GM21619 (cell line): Measurements from ENCODE around the gene FAM120B.

Experiments
- ATAC-seq: cut with Tn5 transposase; IDR thresholded peaks from one replicate; pipeline ENCODE4 v1.9.1; 2021; ENCODE audit not compliant: unreplicated experiment

The FAM120B gene

GRCh38 chr6:170286246-170286933, 20.2 kb upstream of the FAM120B start:
- ATAC-seq = no peak

DNA sequence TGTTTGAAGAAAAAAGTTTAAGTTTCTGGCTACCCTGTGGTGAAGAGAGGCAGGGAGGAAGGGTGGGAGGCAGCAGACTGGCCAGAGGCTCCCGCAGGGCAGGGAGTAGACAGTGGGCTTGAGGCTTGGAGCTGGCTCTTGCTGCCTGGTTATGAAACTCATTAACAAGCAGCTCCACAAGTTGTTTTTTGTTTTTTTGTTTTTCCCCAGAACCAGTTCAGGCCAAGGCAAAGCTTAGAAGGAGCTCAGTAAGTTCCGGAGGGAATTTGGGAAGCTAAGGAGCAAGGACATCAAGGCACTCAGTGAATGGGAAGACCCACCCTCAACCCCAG, 19.7 kb upstream of the FAM120B start:
- no peak for ATAC-seq

- no peak for ATAC-seq
Observed at GRCh38 chr6:170287371-170287876, 19.1 kb upstream of the FAM120B start.

DNA sequence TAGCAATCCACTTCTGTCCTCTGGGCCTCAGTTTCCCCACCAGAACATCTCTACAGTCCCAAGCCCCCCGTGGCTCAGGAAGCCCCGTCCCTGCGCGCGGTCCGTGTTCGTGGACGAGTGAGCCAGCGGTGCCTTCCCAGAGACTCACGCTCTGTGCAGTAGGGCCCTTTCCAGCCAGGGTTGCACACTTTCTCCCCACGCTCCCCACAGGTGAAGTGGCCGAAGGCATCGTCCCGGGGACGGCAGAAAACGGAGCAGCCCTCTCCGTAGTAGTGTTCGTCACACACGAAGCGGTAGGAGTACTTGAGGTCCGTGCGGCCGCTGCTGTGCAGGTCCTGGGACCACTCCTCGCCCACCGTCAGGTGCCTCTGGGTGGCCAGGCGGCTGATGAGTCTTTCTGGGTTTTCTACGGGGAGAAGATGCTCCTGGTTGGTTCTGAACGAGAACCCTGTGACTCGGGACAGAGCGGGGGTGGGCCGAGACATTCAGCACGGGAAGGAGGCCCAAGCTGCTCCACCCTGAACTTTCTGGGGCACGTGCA, 18.4 kb upstream of the FAM120B start:
- no peak for ATAC-seq

DNA sequence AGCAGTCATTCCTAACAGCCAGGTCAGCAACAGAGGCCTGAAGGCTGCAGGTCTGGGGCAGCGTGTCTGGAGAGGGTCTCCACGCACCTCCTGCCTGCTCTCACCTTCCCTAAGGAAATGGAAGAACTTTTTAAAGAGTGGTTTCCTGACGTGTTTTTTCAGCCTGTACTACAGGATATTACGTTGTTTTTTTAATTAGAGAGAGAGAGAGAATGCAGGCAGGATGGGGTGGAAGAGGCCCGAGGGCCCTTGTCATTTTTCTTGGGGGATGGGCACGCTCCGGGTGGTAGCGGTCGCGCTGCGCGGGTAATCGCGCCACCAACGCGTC, 17.7 kb upstream of the FAM120B start:
- no peak for ATAC-seq

- ATAC-seq = no peak
Observed at GRCh38 chr6:170289180-170289931, 17.2 kb upstream of the FAM120B start.

GRCh38 chr6:170289951-170290295, 16.6 kb upstream of the FAM120B start:
- no peak for ATAC-seq

DNA sequence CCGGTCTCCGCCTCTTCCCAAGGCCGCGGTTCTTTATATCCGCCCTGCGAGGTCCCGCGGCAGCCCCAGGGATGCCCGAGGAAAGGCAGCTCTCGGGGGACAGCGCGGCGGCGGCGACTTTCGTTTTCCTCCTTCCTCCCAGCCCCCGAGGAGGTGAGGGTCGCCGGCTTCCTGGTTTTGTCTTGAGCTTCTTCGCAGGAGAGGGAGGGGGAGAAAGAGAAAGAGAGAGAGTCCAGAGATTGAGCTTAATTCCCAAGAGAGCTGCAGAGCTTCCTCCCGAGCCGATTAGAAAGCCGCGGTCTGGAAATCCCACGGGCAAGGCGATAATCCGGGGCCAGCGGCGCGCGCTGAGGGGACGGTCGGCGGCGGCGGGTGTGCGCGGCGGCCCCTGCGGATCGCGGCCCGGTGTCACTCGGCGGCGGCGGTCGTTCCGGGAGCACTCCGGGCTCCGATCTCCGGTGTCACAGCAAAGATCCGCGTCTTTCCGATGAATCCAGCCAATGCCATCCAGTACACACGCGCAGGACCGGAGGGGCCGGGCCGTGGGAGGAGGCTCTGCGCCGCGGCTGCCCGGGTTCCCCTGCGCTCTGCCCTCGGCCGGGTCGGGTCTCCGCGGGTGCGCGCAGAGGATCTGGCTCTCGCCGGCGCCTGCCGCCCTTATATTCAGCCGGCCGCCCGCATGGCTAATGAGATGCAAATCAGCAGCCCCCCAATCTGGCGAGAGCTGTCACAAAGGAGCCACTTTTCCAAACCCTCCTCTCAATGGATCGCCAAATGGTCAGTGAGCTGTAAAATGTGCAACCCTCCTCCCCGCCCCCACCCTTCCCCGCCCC, 16.0 kb upstream of the FAM120B start, which contains the start of gene DLL1:
TSS of gene DLL1 (minus strand) at position 783 of the 833 bp plus-strand sequence. CDS start 939 bp downstream, outside the sequence.
- no peak for ATAC-seq

DNA sequence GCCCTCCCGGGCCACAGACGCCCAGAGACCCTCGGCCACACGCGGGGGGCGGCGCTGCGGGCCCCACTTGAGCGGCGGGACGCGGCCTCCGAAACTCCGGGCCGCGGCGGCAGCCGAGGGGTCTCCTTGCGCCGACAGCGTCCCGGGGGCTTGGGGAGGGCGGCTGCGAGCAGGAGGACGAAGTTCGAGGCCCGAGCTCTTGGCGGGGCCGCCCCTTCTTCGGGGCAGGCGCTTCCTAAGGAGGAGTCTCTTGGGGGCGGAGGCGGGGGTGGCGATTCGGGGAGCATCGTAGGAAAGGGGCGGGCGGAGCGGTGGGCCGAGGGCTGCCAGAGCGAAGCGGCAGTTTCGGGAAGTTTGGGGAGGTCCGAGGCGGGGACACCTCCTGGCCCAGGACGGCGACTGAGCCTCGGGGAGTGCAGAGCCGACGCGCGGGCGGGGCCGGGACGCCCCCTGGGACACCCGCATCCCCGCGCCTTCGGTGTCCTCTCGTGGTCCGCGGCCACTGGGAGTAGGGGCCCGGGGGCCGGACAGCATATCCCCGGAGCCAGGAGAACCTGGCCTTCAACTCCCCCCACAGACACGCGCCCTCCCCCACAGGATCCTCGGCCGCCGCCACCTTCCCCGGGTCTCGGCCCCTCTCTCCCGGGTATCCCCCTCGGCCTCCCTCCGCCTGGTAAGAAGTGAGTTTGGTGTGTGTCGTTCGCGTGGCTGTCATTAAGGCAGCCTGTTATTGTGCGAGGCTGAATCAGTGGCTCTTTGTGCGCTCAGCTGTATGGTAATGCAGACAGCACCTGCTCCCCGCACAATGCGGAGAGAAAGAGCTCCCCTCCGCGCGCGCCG, 15.1 kb upstream of the FAM120B start:
- ATAC-seq = peak; percentile 31

- no peak for ATAC-seq
Observed at GRCh38 chr6:170292111-170292406, 14.5 kb upstream of the FAM120B start.

DNA sequence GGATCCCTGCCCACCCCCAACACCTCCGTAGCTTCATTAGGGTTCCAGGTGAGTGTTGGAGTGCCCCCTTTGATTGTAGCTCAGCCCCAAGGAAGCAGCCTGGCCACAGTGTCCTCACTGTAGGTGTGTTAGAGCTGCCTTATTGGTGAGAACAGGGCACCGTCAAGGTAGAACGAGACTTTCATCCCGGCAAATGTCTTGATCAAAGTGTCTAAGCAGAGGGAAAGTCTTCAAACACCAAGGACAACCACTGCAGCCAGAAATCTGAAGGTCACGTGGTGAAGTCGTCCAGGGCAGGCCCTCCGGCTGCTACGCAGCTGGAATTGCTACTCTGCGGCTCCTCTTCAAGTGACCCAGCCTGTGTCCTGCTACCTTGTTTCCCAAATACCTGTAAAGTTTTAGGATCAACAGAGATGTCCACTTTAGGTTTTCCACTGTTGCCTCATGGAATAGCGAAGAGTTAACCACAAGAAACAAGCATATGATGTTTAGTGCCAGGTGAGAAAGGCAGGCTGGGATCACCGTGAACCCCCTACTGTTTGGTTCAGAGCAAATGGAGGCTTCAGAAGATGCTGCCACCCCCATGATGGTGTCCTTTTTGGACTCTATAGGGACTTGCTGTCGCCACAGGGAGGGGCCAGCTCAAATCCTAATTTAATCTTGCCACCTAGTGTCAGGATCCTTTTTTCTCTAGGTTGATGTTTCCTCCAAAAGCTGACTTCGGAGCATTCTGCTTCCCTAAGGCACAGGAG, 14.0 kb upstream of the FAM120B start:
- no peak for ATAC-seq

DNA sequence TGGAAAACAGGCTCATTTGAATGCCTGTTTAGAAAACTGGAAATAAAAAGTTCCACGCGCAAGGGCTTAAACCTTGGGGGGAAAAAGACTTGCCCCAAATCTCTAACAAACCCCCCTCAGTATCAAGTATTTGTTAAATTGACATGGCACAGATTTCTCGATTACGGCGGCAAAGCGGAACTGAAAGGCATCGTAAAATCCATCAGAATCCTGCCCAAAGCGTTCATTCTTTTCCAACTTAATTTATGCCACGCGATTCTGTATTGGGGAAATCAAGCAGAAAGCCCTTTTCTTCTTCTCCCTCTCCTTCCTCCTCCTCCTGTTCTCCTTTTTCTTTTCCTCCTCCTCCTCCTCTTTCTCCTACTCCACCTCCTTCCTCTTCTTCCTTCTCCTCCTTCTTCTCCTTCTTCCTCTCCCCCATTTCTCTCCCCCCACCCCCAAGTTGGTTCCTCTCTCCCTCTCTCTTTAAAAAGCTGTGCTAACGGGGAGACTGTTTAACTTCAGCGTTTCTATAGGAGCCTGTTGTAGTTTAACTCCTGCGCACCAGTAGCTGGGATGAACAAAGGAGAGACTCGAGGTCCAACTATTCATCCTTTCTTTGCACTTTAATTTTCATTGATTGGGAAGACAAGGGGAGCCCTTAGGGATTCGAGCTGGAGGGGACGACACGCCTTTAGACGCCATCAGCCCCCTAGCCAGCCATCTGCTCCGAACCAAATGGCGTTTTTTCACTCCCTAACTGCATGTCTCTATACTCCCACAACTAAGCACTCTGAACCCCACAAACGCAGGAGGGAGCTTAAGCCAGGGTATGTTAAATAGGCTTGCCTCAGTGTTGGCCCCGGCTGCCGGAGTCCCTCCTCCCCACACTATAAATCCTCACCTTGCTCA, 13.0 kb upstream of the FAM120B start:
- ATAC-seq = no peak

DNA sequence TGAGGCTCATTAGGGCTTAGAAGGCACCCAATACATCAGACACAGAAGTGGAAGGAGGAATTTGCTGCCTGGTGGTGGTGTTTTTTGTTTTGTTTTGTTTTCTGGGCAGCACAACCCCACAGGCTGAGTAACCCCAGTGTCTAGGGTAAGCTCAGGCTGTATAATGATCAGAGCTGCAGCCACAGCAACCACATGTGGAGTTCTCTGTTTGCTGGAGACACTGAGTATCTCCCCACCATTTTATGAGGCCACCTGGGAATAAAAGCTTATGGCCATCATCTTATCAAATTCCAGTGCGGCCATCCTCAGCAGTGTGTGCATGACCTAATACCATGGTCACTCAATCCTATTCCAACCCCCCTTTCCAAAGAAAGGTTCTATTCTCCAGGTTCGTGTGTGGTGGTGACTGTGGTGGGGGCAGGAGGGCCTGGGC, 12.2 kb upstream of the FAM120B start:
- no peak for ATAC-seq

DNA sequence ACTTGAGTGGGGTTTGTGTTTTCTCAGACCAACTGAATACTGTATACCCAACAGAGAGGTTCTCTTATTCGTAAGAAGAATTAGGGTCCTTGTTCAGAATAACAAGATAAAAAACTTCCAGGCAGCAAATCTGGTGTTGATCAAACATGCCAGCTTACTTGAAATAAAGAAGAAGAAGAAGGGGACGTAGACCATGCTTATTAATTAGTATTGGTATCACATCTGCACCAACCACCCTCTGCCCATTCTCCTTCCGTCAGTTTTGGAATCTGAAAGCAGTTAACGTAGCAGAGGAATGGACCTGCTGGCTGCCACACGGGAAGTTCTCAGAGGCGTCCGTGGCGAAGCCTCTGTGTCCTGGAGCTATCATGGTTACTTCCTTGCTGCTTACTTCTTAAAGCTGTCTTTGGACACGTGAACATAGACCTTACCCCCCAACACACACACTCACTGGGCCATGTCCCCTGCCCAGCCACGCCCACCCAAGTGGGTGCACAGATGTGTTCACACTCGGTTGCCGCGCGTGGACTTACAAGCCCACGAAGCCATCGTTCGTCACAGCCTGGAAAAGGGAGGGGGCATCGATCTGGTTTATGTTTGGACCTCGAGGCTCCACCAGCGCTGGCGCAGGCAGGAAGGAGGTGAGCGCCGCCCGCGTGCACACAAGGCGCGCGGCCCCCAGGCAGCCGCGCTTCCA, 11.6 kb upstream of the FAM120B start:
- ATAC-seq = no peak

DNA sequence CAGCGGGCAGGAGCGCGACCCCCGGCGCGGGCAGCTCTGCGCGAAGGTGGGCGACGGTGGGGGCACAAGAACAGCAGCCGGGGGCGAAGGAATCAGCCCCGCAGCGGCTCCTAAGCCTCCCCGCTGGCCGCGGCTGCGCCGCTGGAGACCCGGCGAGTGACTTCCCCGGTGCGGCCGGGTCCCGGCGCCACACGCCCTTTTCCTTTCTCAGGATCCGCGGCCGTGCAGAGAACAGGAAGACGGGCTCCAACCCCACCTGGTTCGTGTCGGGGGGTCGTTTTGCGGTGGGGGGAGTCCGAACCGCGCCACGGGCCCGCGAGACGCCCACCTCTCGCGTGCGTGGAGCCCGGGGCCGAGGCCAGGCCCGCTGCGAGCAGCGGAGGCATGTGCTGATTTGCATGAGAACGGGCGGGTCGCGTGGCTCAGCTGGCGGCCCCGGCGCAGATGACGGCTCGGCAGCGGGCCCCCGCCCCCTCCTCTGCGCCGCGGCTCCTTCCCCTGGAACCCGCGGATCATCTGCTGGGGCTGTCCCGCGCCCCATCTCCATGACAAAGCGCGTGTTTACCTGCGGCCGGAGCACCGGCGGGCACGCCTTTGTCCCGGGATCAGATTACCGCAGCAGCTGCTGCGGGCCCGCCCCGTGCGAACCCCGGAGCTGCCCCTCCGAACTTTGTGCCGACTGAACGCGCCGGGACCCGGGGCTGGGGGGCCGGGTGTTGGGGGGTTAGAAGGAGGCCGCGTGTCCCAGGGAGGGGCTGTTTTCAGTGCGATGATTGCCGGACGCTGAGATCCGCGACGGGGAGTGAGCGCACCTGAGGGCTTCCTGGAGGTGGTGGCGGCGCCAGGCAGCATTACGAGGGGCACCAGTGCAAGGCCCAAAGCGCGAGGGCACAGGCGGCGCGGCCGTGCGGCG, 10.8 kb upstream of the FAM120B start:
- ATAC-seq = peak; percentile 48

DNA sequence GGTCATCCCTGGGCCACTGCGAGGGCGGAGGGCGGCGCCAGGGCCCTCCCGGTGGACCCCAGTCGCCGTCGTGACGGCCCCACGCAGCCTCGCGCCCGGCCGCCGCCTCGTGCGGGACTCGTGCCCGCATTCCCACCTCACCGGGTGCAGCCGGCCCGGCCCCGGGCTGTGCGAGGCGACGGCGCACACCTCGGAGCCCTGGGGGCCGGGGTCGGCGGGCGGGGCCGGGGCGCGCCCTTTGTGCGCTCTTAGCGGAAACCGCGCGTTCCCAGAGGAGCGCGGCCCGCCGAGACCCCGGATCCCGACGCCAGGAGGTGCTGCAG, 10.2 kb upstream of the FAM120B start:
- no peak for ATAC-seq

DNA sequence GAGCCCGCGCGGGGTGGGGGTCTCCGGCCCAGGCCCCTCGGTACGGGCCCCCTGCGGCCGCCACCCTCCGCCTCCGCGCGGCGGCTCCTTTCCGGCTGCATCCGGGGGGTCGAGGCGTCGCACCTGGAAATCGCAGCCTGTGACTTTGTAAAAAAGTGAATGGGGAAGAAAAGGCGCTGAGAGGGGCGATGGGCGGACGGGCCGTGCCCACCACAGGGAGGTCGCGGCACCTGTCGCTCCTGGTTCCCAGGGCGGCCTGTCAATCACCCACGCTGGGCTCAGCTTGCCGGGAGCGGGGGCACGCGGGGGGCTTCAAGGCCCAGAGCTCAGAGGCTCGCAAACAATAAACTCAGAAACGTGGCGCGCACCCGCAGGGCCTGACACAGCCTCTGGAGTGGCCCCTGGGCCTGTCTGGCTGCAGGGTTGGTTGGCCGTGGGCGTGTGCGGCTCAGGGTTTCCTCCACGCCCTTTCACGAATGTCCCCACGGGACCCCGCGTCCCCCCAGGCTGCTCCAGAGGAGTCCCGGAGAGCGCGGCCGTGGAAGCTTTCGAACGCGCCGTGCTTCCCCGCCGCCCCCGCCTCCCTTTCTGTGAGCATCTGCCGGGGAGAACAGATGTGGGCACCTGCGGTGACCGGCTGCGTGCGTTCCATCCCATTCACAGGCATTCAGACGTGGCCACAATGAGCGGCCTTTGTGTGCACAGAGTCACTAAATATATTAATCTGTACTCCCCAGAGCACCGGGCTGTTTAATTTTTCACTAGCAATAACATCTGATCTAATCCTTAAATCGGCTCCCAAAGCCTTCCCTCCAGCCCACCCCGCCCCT, 9.6 kb upstream of the FAM120B start:
- no peak for ATAC-seq
